ENCODE data around the gene DYNC2I2.
"Not testable (repeated sequence)": the region's sequence is repeated elsewhere in the genome, so short reads cannot be mapped to it uniquely, and the experiment has no call there.

DYNC2I2 gene

GRCh38 chr9:128685636-128686489, 29.2 kb upstream of the DYNC2I2 start:
- no peak for DNase-seq (ENCODE audit: low read depth, low spot score)

- DNase-seq (ENCODE audit: low read depth, low spot score): peak; percentile 54
Observed at GRCh38 chr9:128684325-128685199, 27.9 kb upstream of the DYNC2I2 start.

- no peak for DNase-seq (ENCODE audit: low read depth, low spot score)
Observed at GRCh38 chr9:128684065-128684324, 27.3 kb upstream of the DYNC2I2 start.

GRCh38 chr9:128683340-128684064, 26.9 kb upstream of the DYNC2I2 start:
- no peak for DNase-seq (ENCODE audit: low read depth, low spot score)

- no peak for DNase-seq (ENCODE audit: low read depth, low spot score)
Observed at GRCh38 chr9:128677794-128678193, 21.1 kb upstream of the DYNC2I2 start.

- DNase-seq (ENCODE audit: low read depth, low spot score): no peak
Observed at GRCh38 chr9:128675382-128675781, 18.7 kb upstream of the DYNC2I2 start.

GRCh38 chr9:128669786-128670185, 13.1 kb upstream of the DYNC2I2 start:
- DNase-seq (ENCODE audit: low read depth, low spot score): no peak

- not testable (repeated sequence) for DNase-seq (ENCODE audit: low read depth, low spot score)
Observed at GRCh38 chr9:128666481-128666941, 9.9 kb upstream of the DYNC2I2 start.

GRCh38 chr9:128657796-128658195, 1.1 kb upstream of the DYNC2I2 start:
- no peak for DNase-seq (ENCODE audit: low read depth, low spot score)

- no peak for DNase-seq (ENCODE audit: low read depth, low spot score)
Observed at GRCh38 chr9:128657344-128657704, 677 bp upstream of the DYNC2I2 start.

GRCh38 chr9:128654481-128654880, 2.2 kb downstream of the DYNC2I2 start:
- DNase-seq (ENCODE audit: low read depth, low spot score): no peak

GRCh38 chr9:128653908-128654307, 2.7 kb downstream of the DYNC2I2 start:
- DNase-seq (ENCODE audit: low read depth, low spot score): no peak

- no peak for DNase-seq (ENCODE audit: low read depth, low spot score)
Observed at GRCh38 chr9:128651798-128652197, 4.8 kb downstream of the DYNC2I2 start.

GRCh38 chr9:128648206-128648605, 8.4 kb downstream of the DYNC2I2 start:
- peak; percentile 39 for DNase-seq (ENCODE audit: low read depth, low spot score)

- DNase-seq (ENCODE audit: low read depth, low spot score): no peak
Observed at GRCh38 chr9:128643519-128644300, 12.9 kb downstream of the DYNC2I2 start.

- no peak for DNase-seq (ENCODE audit: low read depth, low spot score)
Observed at GRCh38 chr9:128642675-128643245, 13.9 kb downstream of the DYNC2I2 start.

GRCh38 chr9:128640603-128641002, 16.0 kb downstream of the DYNC2I2 start:
- no peak for DNase-seq (ENCODE audit: low read depth, low spot score)

- DNase-seq (ENCODE audit: low read depth, low spot score): no peak
Observed at GRCh38 chr9:128638580-128638979, 18.1 kb downstream of the DYNC2I2 start.

GRCh38 chr9:128637656-128638055, 19.0 kb downstream of the DYNC2I2 start:
- no peak for DNase-seq (ENCODE audit: low read depth, low spot score)

GRCh38 chr9:128636556-128637530, 19.8 kb downstream of the DYNC2I2 start:
- no peak for DNase-seq (ENCODE audit: low read depth, low spot score)
